Eye (tissue), 1 donor: ENCODE data around the gene BDKRB2.

Experiments
- DNase-seq: peaks from one replicate; pipeline ENCODE4 v3.0.0-alpha.2; 2015

The BDKRB2 gene

GRCh38 chr14:96176811-96177211 lies 27.8 kb upstream of the BDKRB2 start:
- peak; percentile 56 for DNase-seq

GRCh38 chr14:96177766-96178375 lies 26.8 kb upstream of the BDKRB2 start:
- DNase-seq, result peak; percentile 45

- DNase-seq, result no peak
Measured at GRCh38 chr14:96178461-96179321, 25.9 kb upstream of the BDKRB2 start.

- no peak for DNase-seq
Measured at GRCh38 chr14:96180043-96180874, 24.4 kb upstream of the BDKRB2 start.

GRCh38 chr14:96181186-96182056 lies 23.2 kb upstream of the BDKRB2 start:
- no peak for DNase-seq

- no peak for DNase-seq
Measured at GRCh38 chr14:96182546-96182945, 22.1 kb upstream of the BDKRB2 start.

- DNase-seq, result no peak
Measured at GRCh38 chr14:96184737-96185136, 19.9 kb upstream of the BDKRB2 start.

GRCh38 chr14:96187216-96188031 lies 17.2 kb upstream of the BDKRB2 start:
- DNase-seq, result no peak

- DNase-seq, result no peak
Measured at GRCh38 chr14:96189281-96189711, 15.3 kb upstream of the BDKRB2 start.

- DNase-seq, result no peak
Measured at GRCh38 chr14:96191353-96191752, 13.3 kb upstream of the BDKRB2 start.

GRCh38 chr14:96191841-96192462 lies 12.7 kb upstream of the BDKRB2 start:
- DNase-seq, result peak; percentile 29

GRCh38 chr14:96192975-96193805 lies 11.4 kb upstream of the BDKRB2 start:
- DNase-seq, result no peak

GRCh38 chr14:96194262-96194656 lies 10.4 kb upstream of the BDKRB2 start:
- DNase-seq, result no peak

- DNase-seq, result no peak
Measured at GRCh38 chr14:96194657-96195431, 9.8 kb upstream of the BDKRB2 start.

- no peak for DNase-seq
Measured at GRCh38 chr14:96195441-96196081, 9.1 kb upstream of the BDKRB2 start.

- no peak for DNase-seq
Measured at GRCh38 chr14:96197163-96197852, 7.3 kb upstream of the BDKRB2 start.

GRCh38 chr14:96197969-96198368 lies 6.7 kb upstream of the BDKRB2 start:
- DNase-seq, result no peak
